ENCODE results near the gene FAM167B. TPM values are rescaled to one million over a fixed set of nuclear protein-coding genes. Genes with fewer than 3 reads are reported as not detected.

The FAM167B gene
- polyA plus RNA-seq, 5 donors = 4.1 to 7.2 (median 4.4) TPM

DNA sequence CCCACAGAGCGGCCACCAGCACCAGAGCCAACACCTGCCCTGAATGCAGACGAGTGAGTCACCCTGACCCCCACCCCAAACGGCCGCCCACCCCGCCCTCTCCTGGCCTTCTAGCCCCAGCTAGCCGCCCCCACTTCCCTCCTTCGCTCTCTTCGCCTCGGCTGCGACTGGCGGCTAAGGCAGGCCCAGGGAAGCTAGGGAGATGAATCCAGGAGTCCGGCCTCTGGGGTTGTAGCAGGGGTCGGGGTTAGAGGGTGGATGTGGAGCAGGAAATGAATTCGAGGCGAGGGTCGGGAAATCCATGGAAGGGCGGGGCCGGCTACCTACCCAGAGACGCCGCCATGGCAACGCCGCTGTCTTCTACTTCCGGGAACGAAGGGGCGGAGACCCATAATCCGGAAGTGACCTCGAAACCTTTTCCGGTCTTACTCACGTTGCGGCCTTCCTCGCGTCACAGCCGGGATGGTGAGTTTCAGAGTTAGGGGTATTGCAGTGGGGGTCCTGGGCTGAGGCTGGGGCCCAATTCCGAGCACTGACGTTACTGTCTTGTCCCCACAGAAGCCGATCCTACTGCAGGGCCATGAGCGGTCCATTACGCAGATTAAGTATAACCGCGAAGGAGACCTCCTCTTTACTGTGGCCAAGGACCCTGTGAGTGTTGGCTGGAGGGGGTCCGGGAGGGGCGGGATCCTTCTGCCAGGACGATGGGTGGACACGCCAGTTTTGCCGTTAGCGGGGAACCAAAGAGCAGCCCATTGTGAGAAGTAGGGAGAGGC, 24.9 kb upstream of the FAM167B start, which contains the start of the genes EIF3I and TMEM234:
Gene EIF3I, plus strand, starts transcription at position 428 of the 776 bp plus-strand sequence. Its CDS starts 35 bp downstream, at position 463.
Gene TMEM234, minus strand, starts transcription at position 374 of the 776 bp plus-strand sequence. Its CDS starts 31 bp downstream, at position 343.
- DNase-seq = peak; percentile 88 to 92

DNA sequence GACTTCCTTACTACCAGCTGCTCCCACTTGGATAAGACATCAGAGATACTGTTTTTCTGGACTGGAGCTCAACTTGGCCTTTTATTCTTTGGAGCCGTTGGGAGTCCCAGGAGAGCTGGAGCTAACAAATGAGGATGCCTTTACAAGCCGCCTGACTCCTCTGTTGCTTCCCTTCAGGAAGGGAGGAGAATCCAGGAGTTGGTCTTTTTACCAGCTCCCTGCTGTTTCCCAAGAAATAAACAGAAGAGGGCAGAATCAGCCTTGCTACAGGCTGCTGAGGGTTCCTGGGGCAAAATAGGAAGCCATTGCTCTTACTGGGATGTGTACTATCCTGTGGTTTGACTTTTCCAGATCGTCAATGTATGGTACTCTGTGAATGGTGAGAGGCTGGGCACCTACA, 23.3 kb upstream of the FAM167B start:
- DNase-seq = no peak

DNA sequence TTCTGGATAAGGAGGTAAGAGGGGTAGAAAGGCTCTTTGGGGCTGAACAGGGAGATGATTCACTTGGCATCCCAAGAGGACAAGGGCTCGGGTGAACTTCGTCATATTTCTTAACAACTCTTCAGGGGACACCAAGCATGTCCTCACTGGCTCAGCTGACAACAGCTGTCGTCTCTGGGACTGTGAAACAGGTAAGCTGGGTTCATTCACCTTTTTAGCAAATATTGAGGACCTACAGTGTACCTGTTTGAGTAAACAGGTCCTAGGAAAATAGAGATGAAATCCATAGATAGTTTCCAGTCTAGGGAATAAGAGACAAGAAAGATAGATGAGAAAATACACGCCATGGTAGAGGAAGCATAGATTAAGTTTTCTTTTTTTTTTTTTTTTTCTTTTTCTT, 22.7 kb upstream of the FAM167B start:
- no peak for DNase-seq

DNA sequence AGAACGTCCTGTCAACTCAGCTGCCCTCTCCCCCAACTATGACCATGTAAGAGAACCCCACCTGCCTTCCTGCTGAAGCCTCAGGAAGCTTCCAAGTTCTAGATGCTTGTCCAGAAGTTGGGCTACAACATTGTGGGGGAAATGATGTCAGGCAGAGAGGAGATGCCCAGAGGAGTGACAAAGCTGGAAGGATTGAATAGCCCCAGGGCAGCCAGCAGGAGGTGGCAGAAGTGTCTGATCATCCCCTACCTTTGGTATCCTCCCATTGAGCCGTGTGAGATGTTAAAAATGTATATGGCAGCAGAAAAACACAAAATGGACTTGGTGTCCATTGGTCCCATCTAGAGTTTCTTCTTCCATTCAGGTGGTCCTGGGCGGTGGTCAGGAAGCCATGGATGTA, 18.3 kb upstream of the FAM167B start:
- no peak for DNase-seq

DNA sequence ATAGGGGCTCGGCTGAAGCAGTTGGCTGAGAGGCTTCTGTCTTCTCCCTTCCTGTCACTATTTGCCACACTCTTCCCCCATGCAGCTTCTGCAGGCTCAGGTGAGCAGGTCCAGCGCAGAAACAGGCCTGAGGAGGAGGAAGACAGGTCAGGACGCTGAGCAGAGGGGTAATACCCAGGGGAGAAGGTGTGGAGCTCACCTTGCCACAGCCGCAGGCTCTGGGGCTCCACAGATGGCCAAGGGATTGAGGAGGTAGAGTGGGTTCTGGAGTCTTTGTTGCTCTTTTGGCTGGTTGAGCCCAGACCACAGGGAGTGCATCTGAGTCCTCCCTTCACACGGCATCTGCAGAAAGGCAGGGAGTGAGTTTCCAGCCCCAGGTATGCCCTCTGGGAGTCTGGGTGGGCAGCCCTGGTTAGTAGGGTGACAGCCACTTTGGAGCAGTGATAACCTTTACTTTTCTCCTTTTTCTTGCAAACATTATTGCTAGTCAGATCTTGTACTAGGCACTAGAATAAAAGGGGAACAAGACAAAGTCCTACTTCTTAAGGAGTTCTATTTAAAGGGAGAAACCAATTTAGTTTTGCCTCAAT, 15.1 kb upstream of the FAM167B start:
- DNase-seq = no peak

DNA sequence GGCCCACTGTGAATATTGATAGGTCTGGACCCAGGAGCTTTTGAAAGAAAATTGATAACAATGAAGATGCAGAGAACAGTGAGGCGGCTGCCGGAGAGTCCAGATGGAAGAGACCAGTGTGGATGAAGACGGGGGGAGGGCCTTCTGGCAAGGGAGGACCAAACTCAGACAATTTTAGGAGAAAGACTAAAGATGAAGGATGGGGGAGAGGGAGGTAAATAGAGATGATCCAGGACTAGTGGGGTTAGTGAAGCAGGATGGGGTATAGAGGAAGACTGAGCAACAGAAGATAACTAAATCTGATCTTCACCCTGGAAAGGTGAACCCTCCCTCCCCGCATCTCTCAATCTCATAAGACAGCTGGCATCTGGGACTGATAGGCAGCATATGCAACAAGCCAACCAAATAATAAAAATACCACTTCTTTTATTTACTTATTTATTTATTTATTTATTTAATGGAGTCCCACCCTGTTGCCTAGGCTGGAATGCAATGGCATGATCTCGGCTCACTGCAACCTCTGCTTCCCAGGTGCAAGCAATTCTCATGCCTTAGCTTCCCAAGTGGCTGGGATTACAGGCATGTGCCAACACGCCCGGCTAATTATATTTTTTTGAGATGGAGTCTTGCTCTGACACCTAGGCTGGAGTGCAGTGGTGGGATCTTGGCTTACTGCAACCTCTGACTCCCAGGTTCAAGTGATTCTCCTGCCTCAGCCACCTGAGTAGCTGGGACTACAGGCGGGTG, 14.3 kb upstream of the FAM167B start:
- no peak for DNase-seq

DNA sequence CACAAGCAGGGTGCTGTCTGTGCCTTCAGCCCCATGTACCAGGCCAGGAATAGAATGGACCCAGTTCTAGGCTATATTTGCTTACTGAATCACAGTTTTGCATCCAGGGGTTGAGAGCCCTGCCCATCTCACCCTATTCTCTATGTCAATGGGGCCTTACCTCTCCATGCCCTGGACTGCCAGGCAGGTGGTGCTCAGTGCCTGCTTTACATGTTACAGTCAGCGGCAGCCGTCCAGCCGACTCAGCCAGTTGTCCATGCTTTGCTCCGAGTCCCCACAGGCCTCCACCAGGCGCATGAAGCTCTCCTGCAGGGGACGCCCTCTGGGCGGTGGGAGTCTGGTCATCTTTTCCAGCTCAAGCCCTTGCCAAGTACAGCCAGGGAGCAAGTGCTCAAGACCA, 12.2 kb upstream of the FAM167B start:
- DNase-seq = no peak

DNA sequence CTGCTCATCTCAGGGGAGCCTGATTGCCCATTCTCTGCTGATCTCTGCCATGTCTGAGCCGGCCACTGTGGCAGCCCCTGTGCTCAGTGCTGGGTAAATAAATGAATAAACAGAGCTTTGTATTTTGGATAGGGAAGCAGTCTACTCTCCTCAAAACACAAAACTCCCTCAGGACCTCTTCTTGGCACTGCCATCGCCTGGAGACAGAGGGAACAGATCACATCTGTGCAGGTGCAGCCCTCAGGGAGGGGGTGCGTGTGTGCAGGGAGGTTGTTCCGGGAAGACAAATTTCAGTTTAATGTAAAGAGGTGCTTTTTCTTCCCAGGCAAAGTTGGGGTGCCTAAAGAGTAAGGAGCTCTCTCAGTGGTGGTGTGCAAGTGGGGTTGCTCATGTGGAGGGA, 7.7 kb upstream of the FAM167B start:
- DNase-seq = no peak

DNA sequence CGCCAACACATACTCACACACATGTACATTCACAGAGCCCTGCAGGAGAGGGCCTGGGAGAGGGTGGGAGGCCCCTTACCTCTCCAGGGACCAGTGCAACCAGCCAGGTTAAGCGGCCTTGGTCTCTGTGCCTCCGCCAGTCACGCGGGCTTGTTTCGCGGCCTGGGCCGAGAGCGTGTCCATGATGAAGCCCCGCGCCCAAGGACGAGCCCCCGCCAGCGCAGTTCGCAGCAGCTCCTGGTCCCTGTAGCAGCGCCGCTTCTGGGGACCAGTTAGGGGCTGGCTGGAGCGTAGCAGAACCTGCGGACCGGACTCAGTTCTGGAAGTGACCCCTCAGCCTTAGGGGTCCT, 7.3 kb upstream of the FAM167B start:
- DNase-seq = no peak

DNA sequence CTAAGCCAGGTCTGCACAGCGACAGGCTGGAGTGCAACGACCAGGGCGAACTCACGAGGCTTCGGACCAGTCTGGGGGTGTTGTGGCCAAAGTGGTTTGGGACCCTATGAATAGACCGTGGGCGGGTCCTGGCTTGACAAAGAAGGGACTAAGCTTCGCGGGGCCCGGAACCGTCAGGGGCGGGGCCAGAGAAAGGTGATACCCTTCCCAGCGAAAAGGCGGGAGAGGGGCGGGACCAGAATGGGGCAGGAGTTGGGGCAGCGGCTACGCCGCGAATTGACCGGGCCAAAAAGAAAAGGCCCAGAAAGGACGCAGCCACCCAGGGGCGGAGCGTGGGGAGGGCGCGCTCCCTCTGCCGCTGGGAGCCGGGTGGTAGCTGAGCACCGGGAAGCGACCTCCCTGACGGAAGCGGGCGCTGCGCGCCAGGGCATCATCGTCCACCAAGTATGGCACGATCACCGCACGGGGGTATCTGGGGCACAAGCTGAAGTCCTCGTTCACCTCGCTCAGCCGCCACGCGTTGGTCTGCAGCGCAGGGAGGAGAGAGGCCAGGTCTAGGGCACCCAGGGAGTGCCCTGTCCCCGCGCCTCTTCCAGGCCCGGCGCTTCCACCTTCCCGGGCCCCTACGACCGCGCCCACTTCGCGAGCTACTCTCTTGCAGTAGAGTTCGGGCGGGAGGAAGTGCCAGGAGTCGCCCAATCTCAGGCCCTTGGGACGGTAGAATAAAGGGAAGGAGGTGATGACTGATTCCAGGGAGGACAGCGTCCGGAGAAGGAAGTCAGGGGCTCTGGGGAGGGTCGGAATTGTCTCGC, 6.7 kb upstream of the FAM167B start:
- DNase-seq = peak; percentile 71

DNA sequence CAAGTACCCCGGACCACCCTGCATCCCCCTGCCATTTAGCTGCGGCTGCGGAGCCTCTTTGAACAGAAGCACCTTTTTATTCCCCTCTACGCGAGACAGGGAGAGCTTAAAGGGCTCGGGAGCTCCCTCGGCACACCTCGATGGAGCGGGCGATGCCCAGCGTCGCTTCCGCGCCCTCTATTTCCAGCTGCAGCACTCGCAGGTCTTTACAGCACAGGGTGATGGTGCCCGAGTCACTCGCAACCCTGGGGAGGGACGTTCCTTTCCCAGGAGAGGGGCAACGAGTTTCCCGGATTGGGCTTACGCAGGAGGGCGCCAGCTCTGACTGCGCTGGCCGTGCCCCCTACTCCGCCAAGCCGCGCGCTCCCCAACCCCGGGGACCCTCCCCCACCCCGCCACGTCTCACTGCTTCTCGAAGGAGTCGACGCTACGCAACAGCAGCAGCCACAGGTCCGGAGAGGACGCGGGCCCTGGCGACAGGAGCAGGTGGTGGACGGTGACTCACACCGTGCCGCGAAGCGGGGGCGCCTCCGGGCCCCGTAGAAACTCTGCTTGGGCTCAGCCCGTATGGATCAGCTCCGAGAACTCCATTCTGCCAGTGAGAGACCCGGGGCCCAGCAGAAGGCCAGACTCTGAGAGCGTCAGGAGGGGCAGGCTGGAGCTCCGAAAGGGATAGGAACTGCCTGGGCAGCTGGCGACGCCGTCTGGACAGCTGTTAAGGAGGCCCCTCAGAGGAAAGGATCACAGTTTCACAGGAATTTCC, 5.8 kb upstream of the FAM167B start:
- DNase-seq = peak; percentile 64 to 69

DNA sequence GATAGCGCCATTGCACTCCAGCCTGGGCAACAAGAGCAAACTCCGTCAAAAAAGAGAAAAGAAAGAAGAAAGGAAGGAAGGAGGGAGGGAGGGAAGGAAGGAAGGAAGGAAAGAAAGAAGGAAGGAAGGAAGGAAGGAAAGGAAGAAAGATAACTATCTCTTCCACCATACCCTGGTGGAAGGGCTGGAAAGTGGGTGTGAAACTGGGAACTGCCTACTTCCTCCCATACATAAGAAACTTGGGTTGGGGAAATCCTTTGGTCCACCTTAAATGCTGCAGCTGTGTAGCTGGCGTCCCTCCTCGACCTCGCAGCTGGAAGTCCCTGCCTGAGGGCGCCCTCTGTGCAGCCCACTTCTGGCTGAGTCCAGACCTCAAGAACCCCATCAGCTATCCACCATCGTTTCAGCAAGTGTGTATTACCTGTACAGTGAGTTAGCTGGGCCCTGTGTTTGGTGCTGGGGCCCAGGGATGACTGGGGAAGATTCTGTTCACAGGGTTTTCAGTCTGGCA, 4.6 kb upstream of the FAM167B start:
- peak; percentile 50 to 59 for DNase-seq

DNA sequence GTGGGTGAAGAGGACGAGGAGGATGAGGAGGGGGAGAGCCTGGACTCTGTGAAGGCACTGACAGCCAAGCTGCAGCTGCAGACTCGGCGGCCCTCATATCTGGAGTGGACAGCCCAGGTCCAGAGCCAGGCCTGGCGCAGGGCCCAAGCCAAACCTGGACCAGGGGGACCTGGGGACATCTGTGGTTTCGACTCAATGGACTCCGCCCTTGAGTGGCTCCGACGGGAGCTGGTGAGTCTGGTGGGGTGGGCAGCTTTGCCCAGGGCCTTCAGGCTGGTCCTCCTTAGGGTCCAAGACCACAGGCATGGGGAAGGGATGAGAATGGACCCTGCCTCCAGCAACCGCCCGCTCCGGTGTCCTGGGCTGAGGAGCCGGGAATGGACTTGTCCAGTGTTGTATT, 430 bp downstream of the FAM167B start:
- no peak for DNase-seq

DNA sequence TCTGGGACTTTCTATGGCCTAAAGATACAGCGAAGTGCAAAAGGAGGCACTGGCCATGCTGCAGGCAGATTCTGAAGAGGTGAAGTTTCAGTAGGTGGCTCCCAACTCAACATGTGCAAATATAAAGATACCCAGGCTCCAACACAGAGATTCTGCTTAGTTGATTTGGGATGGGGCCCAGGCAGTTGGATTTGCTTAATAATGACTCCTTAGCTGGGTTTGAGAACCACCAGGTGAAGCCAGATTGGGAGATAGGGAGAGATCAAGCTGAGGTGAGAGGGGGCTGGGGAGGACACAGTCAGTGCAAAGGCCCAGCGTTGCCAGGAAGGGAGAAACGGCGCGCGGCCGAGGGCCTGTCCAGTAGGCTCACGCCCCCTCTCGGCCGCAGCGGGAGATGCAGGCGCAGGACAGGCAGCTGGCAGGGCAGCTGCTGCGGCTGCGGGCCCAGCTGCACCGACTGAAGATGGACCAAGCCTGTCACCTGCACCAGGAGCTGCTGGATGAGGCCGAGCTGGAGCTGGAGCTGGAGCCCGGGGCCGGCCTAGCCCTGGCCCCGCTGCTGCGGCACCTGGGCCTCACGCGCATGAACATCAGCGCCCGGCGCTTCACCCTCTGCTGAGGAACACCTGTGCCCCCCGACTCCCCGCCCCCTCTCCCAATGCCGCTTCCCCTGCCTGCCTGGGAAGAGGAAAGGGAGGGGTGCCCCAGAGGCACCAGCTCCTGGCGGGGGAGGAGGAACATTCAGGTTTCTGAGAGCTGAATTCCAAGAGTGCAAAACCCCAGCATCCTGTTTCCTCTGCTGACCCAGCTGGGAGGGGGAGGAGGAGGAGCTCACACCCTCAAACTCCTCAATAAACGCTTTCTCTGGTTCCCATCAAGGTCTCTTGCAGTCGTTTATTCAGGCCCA, 1.2 kb downstream of the FAM167B start:
- peak; percentile 38 to 42 for DNase-seq

DNA sequence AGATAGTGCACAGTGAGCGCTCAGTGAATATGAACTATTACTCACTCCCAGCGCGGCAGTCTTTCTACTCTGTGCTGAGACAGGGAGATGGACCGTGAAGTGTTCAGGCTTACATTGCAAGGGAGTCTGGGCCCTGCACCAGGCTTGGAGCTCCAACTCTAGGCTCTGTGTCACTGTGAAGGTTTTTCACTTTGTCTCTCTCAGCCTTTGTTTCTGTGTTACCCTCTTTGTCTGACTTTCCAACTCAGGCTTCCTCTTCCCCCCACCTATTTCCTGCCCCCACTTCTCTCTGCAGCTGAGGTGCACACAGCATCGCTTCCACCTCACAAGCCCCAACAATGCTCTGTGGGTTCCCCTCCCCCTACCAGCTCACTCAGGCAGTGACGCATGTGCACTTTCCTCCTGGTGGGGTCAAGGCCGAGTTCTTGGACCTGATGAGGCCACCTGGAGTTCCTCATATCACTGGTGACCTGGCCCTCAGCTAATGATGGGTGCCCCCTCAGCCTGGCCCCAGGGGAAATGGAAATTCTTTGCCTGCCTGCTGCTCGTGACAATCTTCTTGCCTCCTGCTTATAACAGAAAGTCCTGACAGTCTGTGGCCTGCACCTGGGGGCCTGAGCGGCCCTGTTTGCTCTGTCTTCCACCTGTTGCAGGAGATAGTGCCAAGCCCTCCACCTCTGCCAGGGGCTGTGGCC, 3.0 kb downstream of the FAM167B start:
- DNase-seq = peak; percentile 32 to 45

DNA sequence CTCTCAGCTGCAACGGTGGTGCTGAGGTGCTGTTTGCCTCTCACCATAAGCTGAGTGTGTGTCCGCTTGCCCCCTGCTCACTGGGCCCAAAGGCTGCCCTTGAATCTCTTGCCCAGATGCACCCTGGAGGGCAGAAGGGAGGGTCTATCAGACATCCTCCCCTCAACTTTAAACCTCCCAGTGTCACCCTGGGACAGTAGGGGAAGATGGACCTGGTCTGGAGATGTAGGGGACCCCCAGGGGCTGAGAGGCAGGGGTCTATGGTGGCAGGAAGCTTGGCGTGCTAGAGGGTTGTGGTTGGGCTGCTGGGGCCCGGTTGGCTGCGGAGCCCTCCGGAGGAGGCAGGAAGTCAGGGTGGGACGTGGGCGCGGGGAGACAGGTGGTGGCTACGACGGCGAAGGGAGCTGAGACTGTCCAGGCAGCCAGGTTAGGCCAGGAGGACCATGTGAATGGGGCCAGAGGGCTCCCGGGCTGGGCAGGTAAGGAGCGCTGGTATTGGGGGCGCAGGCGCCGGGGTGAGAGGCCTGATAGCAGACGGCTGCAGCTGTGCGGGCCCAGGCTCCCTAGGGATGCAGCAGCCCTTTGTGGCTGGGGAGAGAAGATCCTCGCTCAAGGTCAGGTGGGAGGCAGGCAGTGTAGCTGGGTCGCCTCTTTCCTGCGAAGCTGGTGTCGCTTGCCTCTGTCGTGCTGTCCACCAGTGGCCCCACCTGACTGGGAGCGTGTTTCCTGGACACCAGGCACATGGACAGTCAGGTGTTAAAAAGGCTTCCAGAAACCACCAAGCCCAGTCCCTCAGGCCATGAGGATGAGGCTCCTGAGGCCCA, 4.1 kb downstream of the FAM167B start, which contains the start of gene LCK:
Gene LCK, plus strand, starts transcription at position 373 of the 824 bp plus-strand sequence. CDS start 23,065 bp downstream, outside the sequence.
- no peak for DNase-seq

DNA sequence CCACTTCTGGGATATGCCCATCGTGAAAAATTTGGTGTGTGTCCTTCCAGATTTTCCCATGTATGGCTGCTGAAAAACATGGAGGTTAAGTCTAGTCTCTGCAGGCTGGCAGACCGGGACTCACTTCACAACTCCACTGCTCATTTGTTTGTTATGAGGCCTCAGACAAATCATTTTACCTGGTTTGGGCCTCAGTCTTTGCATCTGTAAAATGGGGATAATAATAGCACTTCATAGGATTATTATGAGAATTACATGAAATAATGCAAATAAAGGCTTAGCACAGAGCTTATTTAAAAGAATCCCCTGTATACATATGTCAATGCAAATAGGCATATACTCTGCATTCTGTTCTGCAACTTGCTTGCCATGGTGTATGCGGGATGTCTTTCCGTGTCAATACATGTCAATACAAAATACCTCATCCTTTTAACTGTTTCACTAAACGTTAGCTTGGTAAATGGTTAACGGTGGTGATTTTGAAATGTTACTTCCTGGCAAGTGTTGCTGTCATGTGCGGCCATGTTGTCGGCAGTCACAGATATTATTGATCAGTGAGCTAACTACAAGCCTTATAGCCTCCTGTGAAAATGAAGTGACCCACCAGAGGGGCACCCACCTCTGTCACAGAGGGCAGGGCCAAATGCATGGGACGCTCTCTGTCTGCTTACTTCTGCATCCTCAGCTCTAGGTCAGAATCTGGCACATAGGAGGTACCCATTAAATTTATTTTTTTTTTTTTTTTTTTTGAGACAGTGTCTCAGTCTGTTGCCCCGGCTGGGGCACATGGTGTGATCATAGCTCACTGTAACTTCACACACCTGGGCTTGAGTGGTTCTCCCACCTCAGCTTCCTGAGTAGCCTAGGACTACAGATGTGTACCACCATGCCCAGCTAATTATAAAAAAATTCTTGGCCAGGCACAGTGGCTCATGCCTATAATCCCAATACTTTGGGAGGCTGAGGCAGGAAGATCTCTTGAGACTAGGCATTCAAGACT, 8.3 kb downstream of the FAM167B start:
- DNase-seq = no peak

Measured in right lung (tissue), 5 donors.